ENCODE data around the gene MEGF9. TPM values are rescaled to one million over a fixed set of nuclear protein-coding genes. Genes with fewer than 3 reads are reported as not detected.

The MEGF9 gene
- total RNA-seq, 2 experiments from 2014 or later, result 5.1 to 10.2 TPM

DNA sequence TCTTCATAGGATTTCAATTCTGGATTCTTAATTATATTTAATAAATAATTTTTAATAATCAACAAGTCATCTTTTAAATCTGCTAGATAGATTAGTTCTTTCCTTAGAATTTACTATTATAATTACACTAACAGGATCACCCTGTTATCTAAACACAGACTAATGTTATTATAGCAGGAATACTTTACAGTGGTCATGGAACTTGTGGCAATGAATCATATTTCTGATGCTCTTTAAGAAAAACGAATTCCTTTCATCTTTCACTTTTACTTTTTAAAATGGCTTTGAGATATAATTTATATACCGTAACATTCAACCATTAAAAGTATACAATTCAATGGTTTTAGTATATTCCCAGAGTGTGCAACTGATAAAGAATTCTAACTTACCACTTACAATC lies 104.6 kb downstream of the MEGF9 start:
- Histone ChIP-seq H3K79me2 (ENCODE audit: insufficient read depth, low read depth, low read length) (no peaks in the 10 kb centered on the region), H3K4me3 (ENCODE audit: low read depth, low read length, poor library complexity, severe bottlenecking) (no peak overlapping the region), H2AFZ (ENCODE audit: low read length) (no peak overlapping the region), H3K27ac (ENCODE audit: low read depth, low read length, poor library complexity, severe bottlenecking) (no peak overlapping the region), H3K4me1 (ENCODE audit: insufficient read depth, low read length, poor library complexity, severe bottlenecking) (no peaks in the 10 kb centered on the region), H3K4me2 (ENCODE audit: low read length) (no peak overlapping the region), H3K36me3 (ENCODE audit: insufficient read depth, low read length) (no peaks in the 10 kb centered on the region), H3K9me3 (ENCODE audit: low read length) (no peaks in the 10 kb centered on the region), H4K20me1 (ENCODE audit: insufficient read depth, low read length) (no peaks in the 10 kb centered on the region), H3K9me2 (ENCODE audit: insufficient read depth, low read length) (no peaks in the 10 kb centered on the region)
- intact Hi-C loops (cut with micrococcal nuclease; ENCODE audit: unreplicated experiment), result no loop called here
- CTCF ChIA-PET (ENCODE audit: unreplicated experiment), result no interaction called here
- DNase-seq (ENCODE audit: low spot score), result no peak
- TF ChIP-seq, protein P1, sequence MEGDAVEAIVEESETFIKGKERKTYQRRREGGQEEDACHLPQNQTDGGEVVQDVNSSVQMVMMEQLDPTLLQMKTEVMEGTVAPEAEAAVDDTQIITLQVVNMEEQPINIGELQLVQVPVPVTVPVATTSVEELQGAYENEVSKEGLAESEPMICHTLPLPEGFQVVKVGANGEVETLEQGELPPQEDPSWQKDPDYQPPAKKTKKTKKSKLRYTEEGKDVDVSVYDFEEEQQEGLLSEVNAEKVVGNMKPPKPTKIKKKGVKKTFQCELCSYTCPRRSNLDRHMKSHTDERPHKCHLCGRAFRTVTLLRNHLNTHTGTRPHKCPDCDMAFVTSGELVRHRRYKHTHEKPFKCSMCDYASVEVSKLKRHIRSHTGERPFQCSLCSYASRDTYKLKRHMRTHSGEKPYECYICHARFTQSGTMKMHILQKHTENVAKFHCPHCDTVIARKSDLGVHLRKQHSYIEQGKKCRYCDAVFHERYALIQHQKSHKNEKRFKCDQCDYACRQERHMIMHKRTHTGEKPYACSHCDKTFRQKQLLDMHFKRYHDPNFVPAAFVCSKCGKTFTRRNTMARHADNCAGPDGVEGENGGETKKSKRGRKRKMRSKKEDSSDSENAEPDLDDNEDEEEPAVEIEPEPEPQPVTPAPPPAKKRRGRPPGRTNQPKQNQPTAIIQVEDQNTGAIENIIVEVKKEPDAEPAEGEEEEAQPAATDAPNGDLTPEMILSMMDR (conservative IDR thresholded peaks at IDR 0.05; ENCODE audit: low read length), result no peak
- no peak for TF ChIP-seq EZH2phosphoT487 (IDR thresholded peaks at IDR 0.05; ENCODE audit: borderline replicate concordance, low read depth, low read length)
- POLR2A ChIA-PET, result interaction anchor here (0.7 kb wide), 1 partner anchor 101 kb away, joined by 3 read pairs; no protein-coding TSS in a partner anchor
- no TSS peak for BruUV-seq (replicated peaks)

DNA sequence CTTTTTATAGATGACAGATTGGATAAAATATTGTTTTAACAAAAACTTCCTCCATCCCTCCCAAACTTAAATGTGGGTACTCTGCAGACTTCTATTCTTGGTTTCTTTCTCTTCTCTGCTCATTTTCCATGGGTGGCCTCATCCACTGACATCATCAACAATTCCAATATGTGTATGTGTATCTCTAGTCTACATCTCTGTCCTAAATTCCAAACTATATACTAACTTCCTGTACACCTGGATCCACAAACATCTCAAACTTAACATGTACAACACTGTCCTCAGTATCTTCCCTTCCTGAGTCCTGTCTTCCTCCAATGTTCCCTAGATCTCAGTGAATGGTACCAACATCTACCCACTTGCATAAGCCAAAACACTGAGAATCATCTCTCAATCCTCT lies 105.8 kb downstream of the MEGF9 start:
- intact Hi-C loops (cut with micrococcal nuclease; ENCODE audit: unreplicated experiment), result no loop called here
- no peak for TF ChIP-seq EZH2phosphoT487 (IDR thresholded peaks at IDR 0.05; ENCODE audit: borderline replicate concordance, low read depth, low read length)
- TF ChIP-seq, protein P1 (conservative IDR thresholded peaks at IDR 0.05; ENCODE audit: low read length), result no peak
- Histone ChIP-seq H3K9me2 (ENCODE audit: insufficient read depth, low read length) (no peaks in the 10 kb centered on the region), H3K27ac (ENCODE audit: low read depth, low read length, poor library complexity, severe bottlenecking) (no peak overlapping the region), H3K4me3 (ENCODE audit: low read depth, low read length, poor library complexity, severe bottlenecking) (no peak overlapping the region), H3K36me3 (ENCODE audit: insufficient read depth, low read length) (no peaks in the 10 kb centered on the region), H3K9me3 (ENCODE audit: low read length) (no peaks in the 10 kb centered on the region), H3K4me2 (ENCODE audit: low read length) (no peak overlapping the region), H3K4me1 (ENCODE audit: insufficient read depth, low read length, poor library complexity, severe bottlenecking) (no peaks in the 10 kb centered on the region), H4K20me1 (ENCODE audit: insufficient read depth, low read length) (no peaks in the 10 kb centered on the region), H2AFZ (ENCODE audit: low read length) (no peak overlapping the region), H3K79me2 (ENCODE audit: insufficient read depth, low read depth, low read length) (no peaks in the 10 kb centered on the region)
- BruUV-seq (replicated peaks), result no TSS peak
- ChIA-PET CTCF (ENCODE audit: unreplicated experiment) (no interaction called here), POLR2A (no interaction called here)
- no peak for DNase-seq (ENCODE audit: low spot score)

DNA sequence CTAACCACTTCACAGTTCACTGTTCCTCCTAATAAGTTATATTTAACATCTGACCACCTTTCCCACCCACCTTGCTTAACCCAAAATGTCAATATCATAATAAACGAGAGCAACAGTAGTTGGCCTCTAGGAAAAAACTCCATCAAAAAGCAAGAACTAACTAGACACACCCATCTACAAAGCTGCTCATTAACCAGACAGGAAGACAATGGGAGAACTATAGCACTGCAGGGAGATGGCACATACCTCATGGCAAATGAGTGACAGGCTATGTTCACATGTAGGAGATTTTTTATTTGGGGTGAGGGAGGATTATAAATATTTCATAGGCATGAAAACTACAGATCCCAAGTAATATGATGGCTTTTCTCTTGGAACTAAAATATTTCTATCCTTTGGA lies 110.7 kb downstream of the MEGF9 start:
- CTCF ChIA-PET (ENCODE audit: unreplicated experiment), result no interaction called here
- POLR2A ChIA-PET, result interaction anchor here (0.5 to 1.2 kb wide), 2 partner anchors 114 to 126 kb away, joined by 3 to 6 read pairs; no protein-coding TSS in a partner anchor
- Histone ChIP-seq H3K4me1 (ENCODE audit: insufficient read depth, low read length, poor library complexity, severe bottlenecking) (no peaks in the 10 kb centered on the region), H3K36me3 (ENCODE audit: insufficient read depth, low read length) (no peaks in the 10 kb centered on the region), H4K20me1 (ENCODE audit: insufficient read depth, low read length) (no peaks in the 10 kb centered on the region), H3K27ac (ENCODE audit: low read depth, low read length, poor library complexity, severe bottlenecking) (no peak overlapping the region), H3K9me2 (ENCODE audit: insufficient read depth, low read length) (no peaks in the 10 kb centered on the region), H3K9me3 (ENCODE audit: low read length) (no peaks in the 10 kb centered on the region), H3K4me3 (ENCODE audit: low read depth, low read length, poor library complexity, severe bottlenecking) (no peak overlapping the region), H3K4me2 (ENCODE audit: low read length) (no peak overlapping the region), H2AFZ (ENCODE audit: low read length) (no peak overlapping the region), H3K79me2 (ENCODE audit: insufficient read depth, low read depth, low read length) (no peaks in the 10 kb centered on the region)
- no TSS peak for BruUV-seq (replicated peaks)
- TF ChIP-seq, protein P1 (conservative IDR thresholded peaks at IDR 0.05; ENCODE audit: low read length), result no peak
- TF ChIP-seq EZH2phosphoT487 (IDR thresholded peaks at IDR 0.05; ENCODE audit: borderline replicate concordance, low read depth, low read length), result no peak
- intact Hi-C loops (cut with micrococcal nuclease; ENCODE audit: unreplicated experiment), result no loop called here
- DNase-seq (ENCODE audit: low spot score), result no peak

Data from OCI-LY7 (cell line).